Measurements from ENCODE around the gene HPCAL1. TPM values are rescaled to one million over a fixed set of nuclear protein-coding genes. Genes with fewer than 3 reads are reported as not detected.

The HPCAL1 gene
- total and polyA plus RNA-seq, 2 of the 4 experiments (the other 2 are of a cell fraction), result 8.2 to 33.7 TPM

DNA sequence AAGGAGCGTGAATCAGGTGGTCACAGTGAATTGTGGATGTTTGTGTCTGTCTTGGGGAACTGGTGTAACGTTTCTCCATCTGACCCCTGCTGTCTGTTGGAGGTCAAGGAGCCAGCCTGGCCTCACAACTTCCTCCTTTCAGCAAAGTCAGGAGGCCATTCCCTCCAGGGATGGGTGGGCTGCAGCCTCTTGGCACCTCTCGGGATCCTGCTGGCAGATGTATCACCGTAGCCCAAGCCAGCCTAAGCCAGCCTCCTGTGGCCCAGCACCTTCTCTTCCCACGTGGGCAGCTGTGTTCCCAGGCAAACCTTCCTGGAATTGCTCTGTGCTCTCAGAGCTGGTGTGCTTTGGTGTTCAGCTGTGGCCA lies 30.5 kb downstream of the HPCAL1 start:
- WGBS, 2 experiments (ENCODE audit: extremely low coverage in 2 of 2, insufficient read length in 1 of 2), result no CpG with 5 or more reads among the region's 5 CpGs
- Histone ChIP-seq H4K20me1 (ENCODE audit: insufficient read depth, low read length) (peaks cover 35% of the 10 kb centered on the region), H3K9me1 (ENCODE audit: insufficient read depth, low read length) (peaks cover 14% of the 10 kb centered on the region), H3K36me3 (ENCODE audit: control insufficient read depth, insufficient read depth, low read length) (peaks cover 4% of the 10 kb centered on the region), H4K8ac (ENCODE audit: low read depth in 2 of 2, low read length in 2 of 2) (no peak overlapping the region), H3K9me3 (ENCODE audit: control insufficient read depth, insufficient read depth, low read length) (peaks cover 5% of the 10 kb centered on the region), H3K18ac (ENCODE audit: low read depth, low read length) (no peak overlapping the region), H3K14ac (replicated peaks; ENCODE audit: low read depth, low read length) (0 out of 2 replicates have a peak overlapping the region, but pooled peaks have one; percentile 25), H3K23ac (ENCODE audit: low read depth, low read length) (no peak overlapping the region), H3K27ac (ENCODE audit: insufficient read depth, low read length) (no peak overlapping the region), H4K5ac (ENCODE audit: low read depth, low read length) (no peak overlapping the region), H2AK9ac (replicated peaks; ENCODE audit: low read depth, low read length, poor library complexity) (no peak overlapping the region), H2AK5ac (ENCODE audit: low read depth, low read length) (no peak overlapping the region), H3K4me3 (ENCODE audit: insufficient read depth, low read depth, low read length) (no peak overlapping the region), H3K27me3 (ENCODE audit: control insufficient read depth, insufficient read depth, low read length) (no peaks in the 10 kb centered on the region), H2AFZ (replicated peaks; ENCODE audit: low read length, poor library complexity) (no peak overlapping the region), H3K79me1 (ENCODE audit: low read depth in 1 of 2, low read length in 2 of 2) (peaks cover 25 to 61% of the 10 kb centered on the region in 2 experiments), H2BK20ac (ENCODE audit: low read depth, low read length) (no peak overlapping the region), H3K4ac (ENCODE audit: low read depth, low read length) (no peak overlapping the region), H2BK5ac (ENCODE audit: low read depth, low read length, poor library complexity, severe bottlenecking) (no peak overlapping the region), H3K56ac (ENCODE audit: extremely low read depth, insufficient read depth, low read length) (no peak overlapping the region), H3K4me2 (ENCODE audit: low read depth, low read length) (no peak overlapping the region), H2BK15ac (ENCODE audit: low read depth, low read length) (no peak overlapping the region), H2BK120ac (ENCODE audit: low read depth, low read length) (no peak overlapping the region), H3K4me1 (ENCODE audit: control insufficient read depth, insufficient read depth, low read length) (peaks cover 10% of the 10 kb centered on the region), H3K9ac (ENCODE audit: low read depth, low read length) (no peak overlapping the region), H4K91ac (ENCODE audit: insufficient read depth, low read depth, low read length) (no peak overlapping the region)
- intact Hi-C loops (cut with micrococcal nuclease), result no loop called here
- POLR2A ChIA-PET (ENCODE audit: unreplicated experiment), result no interaction called here
- ATAC-seq (ENCODE audit: low read depth) (no peak), DNase-seq (no peak)
- dilution Hi-C loops (cut with HindIII; ENCODE audit: low sequenced_read_pairs, unreplicated experiment), result no loop called here
- CTCF ChIA-PET, result no interaction called here
- TF ChIP-seq RAD21 (IDR thresholded peaks at IDR 0.05; ENCODE audit: low read length), result no peak
- no peak for TF ChIP-seq RCOR1 (IDR thresholded peaks at IDR 0.05; ENCODE audit: insufficient replicate concordance, low read length)
- TF ChIP-seq, protein P1, sequence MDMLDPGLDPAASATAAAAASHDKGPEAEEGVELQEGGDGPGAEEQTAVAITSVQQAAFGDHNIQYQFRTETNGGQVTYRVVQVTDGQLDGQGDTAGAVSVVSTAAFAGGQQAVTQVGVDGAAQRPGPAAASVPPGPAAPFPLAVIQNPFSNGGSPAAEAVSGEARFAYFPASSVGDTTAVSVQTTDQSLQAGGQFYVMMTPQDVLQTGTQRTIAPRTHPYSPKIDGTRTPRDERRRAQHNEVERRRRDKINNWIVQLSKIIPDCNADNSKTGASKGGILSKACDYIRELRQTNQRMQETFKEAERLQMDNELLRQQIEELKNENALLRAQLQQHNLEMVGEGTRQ (IDR thresholded peaks at IDR 0.05; ENCODE audit: low read depth, low read length), result no peak
- TF ChIP-seq BHLHE40 (IDR thresholded peaks at IDR 0.05; ENCODE audit: low read depth, low read length), result no peak
- TF ChIP-seq SMC3 (IDR thresholded peaks at IDR 0.05; ENCODE audit: low read depth, low read length), result no peak
- TF ChIP-seq FOS (IDR thresholded peaks at IDR 0.05; ENCODE audit: low read depth, low read length), result no peak
- no TSS peak for BruUV-seq (replicated peaks)
- in situ Hi-C loops (cut with MboI; ENCODE audit: low sequenced_read_pairs), result no loop called here
